GM12891 (cell line): ENCODE results near the gene CCDC117.

Source experiments
- PAX5 ChIP-seq: IDR thresholded peaks from 2 replicates; pipeline ENCODE4 v1.6.1; 2011; ENCODE audit warnings: low read length, moderate library complexity, mild to moderate bottlenecking; ENCODE audit not compliant: insufficient read depth, severe bottlenecking
- POLR2A ChIP-seq: IDR thresholded peaks from 2 replicates; pipeline ENCODE4 v1.6.1; 2011; ENCODE audit warnings: low read depth, low read length, control low read depth
- POLR2AphosphoS5 ChIP-seq: IDR thresholded peaks from 2 replicates; pipeline ENCODE4 v1.6.1; 2011; ENCODE audit warnings: low read depth, low read length, control low read depth
- POU2F2 ChIP-seq: IDR thresholded peaks from 2 replicates; pipeline ENCODE4 v1.6.1; 2011; ENCODE audit warnings: low read depth, mild to moderate bottlenecking, control low read depth, low read length, moderate library complexity
- SPI1 ChIP-seq: IDR thresholded peaks from 2 replicates; pipeline ENCODE4 v1.6.1; 2011; ENCODE audit warnings: low read depth, low read length, control low read depth
- TAF1 ChIP-seq: IDR thresholded peaks from 2 replicates; pipeline ENCODE4 v1.6.1; 2011; ENCODE audit warnings: low read depth, low read length, control low read depth

- TF ChIP-seq POLR2A (no peak), TAF1 (no peak), POLR2AphosphoS5 (no peak; the same call in 1 of the 2 replicates), SPI1 (no peak), POU2F2 (no peak), PAX5 (no peak)
These were observed 22.7 kb downstream of the CCDC117 start for GRCh38 chr22:28795071-28795693.
